Stimulated activated CD4-positive, alpha-beta T cell treated with anti-CD3 and anti-CD28 coated beads, Interleukin-12 subunit alpha, Interleukin-12 subunit beta, amount 100 ng/mL, for 48 hours (primary cell): ENCODE data around the gene ALCAM.

Experiments
- DNase-seq, 3 donors: peaks; one replicate each; pipeline ENCODE4 v3.0.0-alpha.2; 2020; ENCODE audit warnings: low read depth in 2 of 3, low spot score in 1 of 3

Gene ALCAM

GRCh38 chr3:105473521-105474223 is 107.0 kb downstream of the ALCAM start:
- DNase-seq = no peak

- no peak for DNase-seq
These were observed 114.1 kb downstream of the ALCAM start for GRCh38 chr3:105480768-105481167.

- DNase-seq = no peak
These were observed 116.8 kb downstream of the ALCAM start for GRCh38 chr3:105483476-105483875.

GRCh38 chr3:105490045-105490444 is 123.3 kb downstream of the ALCAM start:
- DNase-seq = no peak

DNA sequence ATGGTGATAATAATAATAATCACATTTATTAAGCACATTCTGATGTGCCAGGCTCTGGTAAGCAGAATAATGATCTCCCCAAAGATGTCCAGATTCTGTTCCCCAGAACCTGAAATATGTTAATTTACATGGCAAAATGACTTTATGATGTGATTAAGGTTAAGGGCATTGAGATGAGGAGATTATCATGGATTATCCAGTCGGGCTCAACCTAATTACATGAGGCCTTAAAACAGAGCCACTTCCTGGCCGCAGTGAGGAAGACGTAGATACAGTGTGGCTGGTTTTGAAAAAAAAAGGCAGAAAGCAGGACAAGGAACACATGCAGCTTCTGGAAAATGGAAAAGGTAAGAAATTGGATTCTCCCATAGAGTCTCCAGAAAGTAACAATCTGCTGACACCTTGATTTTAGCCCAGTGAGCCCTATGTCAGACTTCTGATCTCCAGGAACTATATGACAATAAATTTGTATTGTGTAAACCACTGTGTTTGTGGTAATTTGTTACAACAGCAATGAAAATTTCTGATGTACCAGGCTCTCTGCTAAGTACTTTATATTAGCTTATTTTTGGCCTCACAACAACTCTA is 126.7 kb downstream of the ALCAM start:
- DNase-seq = no peak

DNA sequence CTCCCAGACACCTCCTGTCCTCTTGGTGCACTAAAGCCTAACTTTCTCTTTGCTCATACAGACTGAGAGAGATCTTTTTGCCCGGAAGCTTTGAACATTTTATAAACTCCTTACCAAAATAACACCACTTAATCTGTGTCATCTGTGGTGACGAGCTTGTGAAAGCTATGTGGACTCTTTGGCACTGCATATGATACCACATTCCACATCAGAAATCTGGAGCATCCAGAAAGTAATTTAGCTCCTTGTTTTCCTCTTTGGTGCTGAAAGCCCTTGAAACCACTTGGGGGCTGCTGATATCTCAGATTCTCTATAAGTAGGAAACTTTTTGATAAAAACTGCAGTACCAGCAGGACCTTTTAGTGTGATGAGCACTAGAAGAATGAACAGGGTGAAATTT is 128.3 kb downstream of the ALCAM start:
- no peak for DNase-seq

GRCh38 chr3:105496343-105496742 is 129.6 kb downstream of the ALCAM start:
- DNase-seq = no peak

DNA sequence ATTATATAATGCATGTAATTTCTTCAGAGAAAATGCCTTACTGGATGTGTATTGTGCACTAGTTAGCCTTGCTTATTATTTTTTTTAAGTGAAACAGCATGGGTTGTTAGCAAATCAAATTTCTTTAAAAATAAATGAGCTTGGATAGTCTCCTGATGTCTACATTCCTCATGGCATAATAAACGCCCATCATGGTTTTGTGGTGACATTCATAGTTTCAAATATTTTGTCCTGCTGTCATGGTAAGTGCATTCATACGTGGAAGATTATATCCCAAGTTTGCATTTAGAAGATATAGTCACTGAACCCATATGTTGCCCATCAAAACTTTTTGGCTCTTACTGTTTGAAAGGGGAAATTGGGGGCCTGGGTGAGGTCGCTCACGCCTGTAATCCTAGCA is 130.7 kb downstream of the ALCAM start:
- no peak for DNase-seq

- DNase-seq = no peak
These were observed 133.3 kb downstream of the ALCAM start for GRCh38 chr3:105499961-105500360.

GRCh38 chr3:105502333-105502732 is 135.6 kb downstream of the ALCAM start:
- DNase-seq = no peak

DNA sequence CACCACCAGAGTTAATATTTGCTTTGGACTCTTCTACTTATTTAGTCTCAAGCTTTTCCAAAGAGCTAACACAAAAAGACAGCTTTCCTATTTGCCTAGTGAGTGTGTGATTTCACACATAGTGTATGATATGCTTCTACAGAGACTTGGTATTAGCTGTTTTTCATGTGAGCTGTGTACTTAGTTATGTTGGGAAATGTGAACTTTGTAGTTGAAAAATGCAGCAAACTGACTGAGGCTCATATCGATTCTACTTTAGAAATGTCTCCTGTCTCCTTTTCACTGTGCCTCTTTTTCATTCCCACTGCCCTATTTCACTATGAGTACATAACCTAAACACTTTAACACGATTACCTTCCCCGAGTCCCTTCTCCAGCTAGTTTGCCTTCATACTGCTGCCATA is 136.5 kb downstream of the ALCAM start:
- DNase-seq = no peak

DNA sequence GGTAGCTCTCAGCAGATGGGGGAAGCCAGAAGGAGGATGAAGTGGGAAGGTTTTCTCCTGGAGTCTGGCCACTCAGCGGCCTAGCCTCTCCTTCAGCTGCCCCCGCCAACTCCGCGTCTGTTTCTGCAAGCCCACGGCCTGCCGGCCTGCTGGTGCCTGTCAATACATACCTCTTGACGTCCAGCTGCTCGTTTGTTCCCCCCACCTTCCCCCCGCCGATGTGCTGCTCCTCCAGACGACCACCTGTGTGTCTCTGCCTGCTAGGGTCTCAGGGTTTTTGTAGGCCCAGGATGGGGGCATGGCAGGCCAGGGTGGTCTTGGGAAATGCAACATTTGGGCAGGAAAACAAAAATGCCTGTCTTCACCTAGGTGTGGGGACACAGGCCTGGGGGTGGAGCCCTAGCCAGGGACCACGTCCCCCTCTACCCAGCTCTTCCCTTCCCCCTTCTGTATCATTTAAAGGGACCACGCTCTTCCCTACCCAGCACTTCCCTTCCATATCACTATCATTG is 137.8 kb downstream of the ALCAM start:
- DNase-seq = no peak

DNA sequence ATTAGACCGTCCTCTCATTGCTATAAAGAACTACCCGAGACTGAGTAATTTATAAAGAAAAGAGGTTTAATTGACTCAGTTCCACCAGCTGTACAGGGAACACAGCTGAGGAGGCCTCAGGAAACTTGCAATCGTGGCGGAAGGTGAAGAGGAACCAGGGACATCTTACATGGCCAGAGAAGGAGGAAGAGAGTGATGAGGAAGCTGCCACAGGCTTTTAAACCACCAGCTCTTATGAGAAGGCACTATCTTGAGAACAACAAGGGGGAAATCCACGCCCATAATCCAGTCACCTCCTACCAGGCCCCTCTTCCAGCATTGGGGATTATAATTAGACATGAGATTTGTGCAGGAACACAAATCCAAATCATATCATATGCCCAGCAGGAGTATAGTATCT is 138.5 kb downstream of the ALCAM start:
- DNase-seq = no peak

- no peak for DNase-seq
These were observed 144.3 kb downstream of the ALCAM start for GRCh38 chr3:105511031-105511430.

DNA sequence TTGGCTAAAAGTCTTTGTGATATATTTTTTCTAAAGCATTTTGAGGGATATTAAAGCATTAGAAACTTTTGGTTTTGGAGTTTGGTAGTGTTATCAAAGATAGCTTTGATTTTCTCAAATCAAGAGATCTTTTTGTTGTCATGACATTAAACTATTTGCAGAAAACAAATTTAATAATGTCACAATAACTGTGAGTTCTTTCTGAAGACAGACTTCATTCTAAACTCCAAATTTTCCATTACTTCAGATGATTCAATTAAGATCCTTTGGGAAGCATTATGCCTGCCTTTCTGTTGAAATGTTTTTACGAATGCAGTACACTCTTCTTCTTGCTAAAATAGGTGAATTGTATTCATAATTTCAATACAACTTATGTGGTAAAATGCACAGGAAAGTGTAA is 145.4 kb downstream of the ALCAM start:
- no peak for DNase-seq

GRCh38 chr3:105513042-105513441 is 146.3 kb downstream of the ALCAM start:
- no peak for DNase-seq

- no peak for DNase-seq
These were observed 147.2 kb downstream of the ALCAM start for GRCh38 chr3:105513886-105514285.

DNA sequence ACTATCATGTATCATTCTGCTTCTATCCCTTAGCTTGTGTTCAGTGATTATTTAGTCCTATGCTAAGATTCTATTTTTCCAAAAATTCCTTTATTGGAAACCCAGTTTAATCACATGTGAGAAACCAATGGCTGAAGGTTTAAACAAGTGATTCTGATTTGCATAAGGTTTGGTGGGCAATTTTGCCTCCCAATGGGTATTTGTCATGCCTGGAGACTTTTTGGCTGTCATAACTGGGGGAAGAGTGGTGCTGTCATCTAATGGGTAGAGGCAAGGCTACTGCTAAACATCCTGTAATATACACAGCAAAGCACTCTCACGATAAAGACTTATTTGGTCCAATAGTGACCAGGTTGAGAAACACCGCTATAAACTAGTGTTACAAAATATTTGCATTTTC is 148.7 kb downstream of the ALCAM start:
- DNase-seq = no peak

- no peak for DNase-seq
These were observed 150.3 kb downstream of the ALCAM start for GRCh38 chr3:105516972-105517371.

DNA sequence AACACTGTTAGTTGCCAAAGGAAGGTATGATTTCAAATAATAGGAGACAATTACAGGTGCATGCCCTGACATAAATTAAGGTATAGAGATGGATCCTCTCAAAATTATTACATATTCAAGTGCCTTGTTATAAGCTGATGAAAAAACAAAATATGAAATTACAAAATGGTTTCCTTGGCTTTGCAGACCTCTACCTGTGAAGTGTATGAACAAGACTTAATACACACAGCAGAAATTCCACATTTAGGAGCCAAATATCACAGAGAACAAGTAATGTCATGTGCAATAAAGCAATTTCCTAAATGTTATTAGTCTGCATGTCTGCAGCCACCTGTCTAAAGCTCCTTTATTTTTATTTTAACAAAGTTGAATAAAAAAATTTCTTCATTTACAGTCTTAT is 151.5 kb downstream of the ALCAM start:
- no peak for DNase-seq

GRCh38 chr3:105518806-105519418 is 152.2 kb downstream of the ALCAM start:
- peak in 1 of 3 donors; percentile 48 for DNase-seq

GRCh38 chr3:105521770-105522169 is 155.1 kb downstream of the ALCAM start:
- DNase-seq = no peak
